Measurements from ENCODE around the gene POU6F2. TPM values are rescaled to one million over a fixed set of nuclear protein-coding genes. Genes with fewer than 3 reads are reported as not detected.

POU6F2 gene
- total RNA-seq, 1 donor: not detected

DNA sequence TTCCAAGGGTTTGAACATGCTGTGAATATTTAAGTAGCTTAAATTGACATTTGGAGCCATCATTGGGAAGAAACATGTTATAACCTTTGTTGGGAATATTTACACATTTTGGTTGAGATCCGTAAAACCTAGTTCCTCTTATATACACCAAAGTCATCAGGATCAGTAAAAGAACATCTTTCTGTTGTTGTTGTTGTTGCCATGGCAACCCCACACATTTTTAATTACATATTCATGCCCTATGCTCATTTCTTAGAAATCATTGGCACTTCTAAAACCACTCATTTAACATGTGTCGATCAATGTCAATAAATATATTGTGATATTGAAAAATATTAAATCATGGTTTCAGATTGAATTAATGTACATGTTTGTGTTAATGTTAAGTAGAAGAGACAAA, 122.6 kb downstream of the POU6F2 start:
- Histone ChIP-seq H3K27me3 (ENCODE audit: insufficient read depth, low read length) (no peaks in the 10 kb centered on the region), H3K9me3 (ENCODE audit: low read depth, low read length) (no peaks in the 10 kb centered on the region), H3K4me1 (ENCODE audit: insufficient read depth, low read length) (no peaks in the 10 kb centered on the region)

GRCh38 chr7:39102234-39102633, 124.5 kb downstream of the POU6F2 start:
- Histone ChIP-seq H3K4me3 (ENCODE audit: low read length) (no peak overlapping the region), H3K9me3 (ENCODE audit: low read depth, low read length) (no peaks in the 10 kb centered on the region), H3K4me1 (ENCODE audit: insufficient read depth, low read length) (no peaks in the 10 kb centered on the region), H3K27me3 (ENCODE audit: insufficient read depth, low read length) (no peaks in the 10 kb centered on the region)

More for the DNA sequence above, 122.6 kb downstream of the POU6F2 start:
- H3K4me3 ChIP-seq (ENCODE audit: low read length): no peak overlapping the region

GRCh38 chr7:39105720-39106119, 128.0 kb downstream of the POU6F2 start:
- H3K27me3 ChIP-seq (ENCODE audit: insufficient read depth, low read length): no peaks in the 10 kb centered on the region
- no peaks in the 10 kb centered on the region for H3K4me1 ChIP-seq (ENCODE audit: insufficient read depth, low read length)
- H3K4me3 ChIP-seq (ENCODE audit: low read length): no peak overlapping the region
- H3K9me3 ChIP-seq (ENCODE audit: low read depth, low read length): no peaks in the 10 kb centered on the region

GRCh38 chr7:39125846-39126245, 148.1 kb downstream of the POU6F2 start:
- H3K4me1 ChIP-seq (ENCODE audit: insufficient read depth, low read length): no peaks in the 10 kb centered on the region
- H3K9me3 ChIP-seq (ENCODE audit: low read depth, low read length): no peaks in the 10 kb centered on the region
- H3K4me3 ChIP-seq (ENCODE audit: low read length): no peak overlapping the region
- H3K27me3 ChIP-seq (ENCODE audit: insufficient read depth, low read length): peaks cover 3% of the 10 kb centered on the region

- H3K4me1 ChIP-seq (ENCODE audit: insufficient read depth, low read length): no peaks in the 10 kb centered on the region
- peaks cover 3% of the 10 kb centered on the region for H3K27me3 ChIP-seq (ENCODE audit: insufficient read depth, low read length)
- H3K9me3 ChIP-seq (ENCODE audit: low read depth, low read length): no peaks in the 10 kb centered on the region
- H3K4me3 ChIP-seq (ENCODE audit: low read length): no peak overlapping the region
Observed at GRCh38 chr7:39127058-39127457, 149.3 kb downstream of the POU6F2 start.

DNA sequence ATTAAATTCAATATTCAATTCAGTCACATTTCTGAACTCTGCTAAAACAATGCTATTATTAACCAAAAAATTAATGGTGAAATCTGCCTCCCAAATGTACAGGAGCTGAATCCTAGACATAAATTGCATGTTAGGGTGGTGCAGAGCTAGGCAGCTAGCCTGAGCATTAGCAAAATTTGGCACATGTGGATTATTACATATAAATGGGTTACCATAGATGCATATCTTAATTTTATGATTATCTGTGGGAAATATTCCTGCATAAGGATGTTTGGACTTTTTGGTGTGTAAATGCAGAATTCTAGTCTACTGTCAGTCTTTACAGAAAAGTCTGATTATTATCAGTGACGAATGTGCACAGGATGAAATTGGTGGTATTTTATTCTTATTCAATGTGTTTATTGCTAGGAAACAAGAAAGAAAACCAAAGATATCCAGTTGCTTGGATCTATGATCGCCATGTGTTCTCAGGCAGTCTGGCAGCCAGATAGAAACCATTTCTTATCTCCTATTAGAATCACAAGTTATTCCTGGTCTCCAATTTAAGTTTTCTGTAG, 150.7 kb downstream of the POU6F2 start:
- no peak overlapping the region for H3K4me3 ChIP-seq (ENCODE audit: low read length)
- H3K9me3 ChIP-seq (ENCODE audit: low read depth, low read length): no peaks in the 10 kb centered on the region
- H3K4me1 ChIP-seq (ENCODE audit: insufficient read depth, low read length): no peaks in the 10 kb centered on the region

GRCh38 chr7:39130274-39130673, 152.6 kb downstream of the POU6F2 start:
- Histone ChIP-seq H3K4me1 (ENCODE audit: insufficient read depth, low read length) (no peaks in the 10 kb centered on the region), H3K27me3 (ENCODE audit: insufficient read depth, low read length) (peaks cover 3% of the 10 kb centered on the region), H3K4me3 (ENCODE audit: low read length) (no peak overlapping the region), H3K9me3 (ENCODE audit: low read depth, low read length) (no peaks in the 10 kb centered on the region)

More for the DNA sequence above, 150.7 kb downstream of the POU6F2 start:
- H3K27me3 ChIP-seq (ENCODE audit: insufficient read depth, low read length): peaks cover 3% of the 10 kb centered on the region

DNA sequence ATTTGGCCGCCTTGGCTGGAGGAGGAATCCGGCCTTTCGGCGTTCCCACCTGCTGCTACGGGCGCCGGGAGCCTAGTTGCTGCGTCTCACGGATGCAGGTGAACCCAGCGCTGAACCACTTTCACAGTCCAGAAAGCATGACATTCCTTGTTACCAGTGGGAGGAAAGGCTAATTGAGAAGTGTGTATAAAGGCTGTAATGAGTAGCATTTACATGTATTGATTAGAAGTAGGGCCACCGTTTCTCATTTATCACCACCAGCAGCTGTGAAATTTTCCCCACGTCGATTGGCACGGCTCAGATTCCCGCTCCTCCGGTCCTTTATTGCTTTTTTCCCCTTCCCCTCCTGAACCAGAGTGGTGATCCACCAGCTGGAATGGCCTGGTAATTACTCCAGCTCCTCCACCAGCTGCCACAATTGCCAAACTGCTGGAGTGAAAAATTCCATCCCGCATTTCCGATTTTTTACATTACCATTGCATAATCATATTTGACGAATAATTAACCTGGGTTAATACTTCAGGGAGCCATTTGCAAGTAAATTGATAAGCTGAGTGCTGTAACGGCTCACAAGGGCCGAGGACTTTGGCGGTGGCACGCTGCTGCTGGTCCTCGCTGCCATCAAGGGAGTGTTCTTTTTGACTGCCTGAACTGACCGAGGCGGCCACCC, 153.3 kb downstream of the POU6F2 start:
- no peak overlapping the region for H3K4me3 ChIP-seq (ENCODE audit: low read length)
- H3K27me3 ChIP-seq (ENCODE audit: insufficient read depth, low read length): peaks cover 3% of the 10 kb centered on the region
- H3K9me3 ChIP-seq (ENCODE audit: low read depth, low read length): no peaks in the 10 kb centered on the region
- H3K4me1 ChIP-seq (ENCODE audit: insufficient read depth, low read length): no peaks in the 10 kb centered on the region

- no peaks in the 10 kb centered on the region for H3K9me3 ChIP-seq (ENCODE audit: low read depth, low read length)
- H3K4me3 ChIP-seq (ENCODE audit: low read length): no peak overlapping the region
- no peaks in the 10 kb centered on the region for H3K4me1 ChIP-seq (ENCODE audit: insufficient read depth, low read length)
- peaks cover 3% of the 10 kb centered on the region for H3K27me3 ChIP-seq (ENCODE audit: insufficient read depth, low read length)
Observed at GRCh38 chr7:39132306-39132705, 154.6 kb downstream of the POU6F2 start.

GRCh38 chr7:39133088-39133487, 155.4 kb downstream of the POU6F2 start:
- no peak overlapping the region for H3K4me3 ChIP-seq (ENCODE audit: low read length)
- H3K9me3 ChIP-seq (ENCODE audit: low read depth, low read length): no peaks in the 10 kb centered on the region
- H3K4me1 ChIP-seq (ENCODE audit: insufficient read depth, low read length): no peaks in the 10 kb centered on the region
- H3K27me3 ChIP-seq (ENCODE audit: insufficient read depth, low read length): peaks cover 3% of the 10 kb centered on the region

DNA sequence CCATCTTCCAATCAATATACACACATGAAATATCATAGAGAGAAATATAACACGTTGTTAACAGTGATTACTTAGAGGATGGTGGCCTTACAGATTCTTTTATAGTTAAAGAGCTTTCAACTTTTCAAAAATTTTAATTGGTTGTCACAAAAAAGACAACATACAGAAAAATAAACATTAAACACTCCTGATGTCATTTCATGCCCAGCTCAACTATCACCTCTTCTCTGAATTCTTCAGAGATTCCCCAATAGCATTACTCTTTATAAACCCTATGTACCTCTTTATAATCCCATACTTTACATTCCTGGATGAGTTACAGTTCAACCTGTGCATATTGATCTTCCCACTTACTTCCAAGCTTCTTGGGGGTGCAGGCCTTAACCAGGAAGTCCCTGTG, 159.8 kb downstream of the POU6F2 start:
- no peaks in the 10 kb centered on the region for H3K4me1 ChIP-seq (ENCODE audit: insufficient read depth, low read length)
- H3K4me3 ChIP-seq (ENCODE audit: low read length): no peak overlapping the region

GRCh38 chr7:39142750-39143149, 165.0 kb downstream of the POU6F2 start:
- H3K4me3 ChIP-seq (ENCODE audit: low read length): no peak overlapping the region
- no peaks in the 10 kb centered on the region for H3K4me1 ChIP-seq (ENCODE audit: insufficient read depth, low read length)
- no peaks in the 10 kb centered on the region for H3K27me3 ChIP-seq (ENCODE audit: insufficient read depth, low read length)
- no peaks in the 10 kb centered on the region for H3K9me3 ChIP-seq (ENCODE audit: low read depth, low read length)

More for the DNA sequence above, 159.8 kb downstream of the POU6F2 start:
- Histone ChIP-seq H3K27me3 (ENCODE audit: insufficient read depth, low read length) (no peaks in the 10 kb centered on the region), H3K9me3 (ENCODE audit: low read depth, low read length) (no peaks in the 10 kb centered on the region)

GRCh38 chr7:39144420-39144819, 166.7 kb downstream of the POU6F2 start:
- Histone ChIP-seq H3K4me3 (ENCODE audit: low read length) (no peak overlapping the region), H3K9me3 (ENCODE audit: low read depth, low read length) (no peaks in the 10 kb centered on the region), H3K27me3 (ENCODE audit: insufficient read depth, low read length) (no peaks in the 10 kb centered on the region), H3K4me1 (ENCODE audit: insufficient read depth, low read length) (no peaks in the 10 kb centered on the region)

DNA sequence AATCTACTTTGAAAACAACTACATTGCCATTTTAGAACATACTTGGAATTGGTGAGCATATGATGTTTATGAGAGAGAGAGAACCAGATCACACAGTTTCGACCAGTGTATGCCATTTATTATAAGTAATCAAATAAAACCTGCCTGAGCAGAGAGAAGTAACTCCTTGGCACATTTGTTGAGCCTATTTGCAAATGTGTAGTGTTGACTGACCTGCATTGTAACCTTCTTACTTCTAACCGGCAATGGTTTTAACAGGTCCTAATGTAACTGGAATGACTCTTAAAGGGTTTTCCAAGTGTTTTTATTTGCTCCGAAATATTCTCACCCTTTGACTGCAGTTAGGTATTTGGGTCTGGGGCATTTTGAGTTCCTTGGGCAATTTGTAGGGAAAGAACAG, 167.6 kb downstream of the POU6F2 start:
- no peaks in the 10 kb centered on the region for H3K9me3 ChIP-seq (ENCODE audit: low read depth, low read length)
- H3K27me3 ChIP-seq (ENCODE audit: insufficient read depth, low read length): no peaks in the 10 kb centered on the region
- H3K4me1 ChIP-seq (ENCODE audit: insufficient read depth, low read length): no peaks in the 10 kb centered on the region
- no peak overlapping the region for H3K4me3 ChIP-seq (ENCODE audit: low read length)

GRCh38 chr7:39145935-39146334, 168.2 kb downstream of the POU6F2 start:
- no peaks in the 10 kb centered on the region for H3K4me1 ChIP-seq (ENCODE audit: insufficient read depth, low read length)
- no peak overlapping the region for H3K4me3 ChIP-seq (ENCODE audit: low read length)
- no peaks in the 10 kb centered on the region for H3K9me3 ChIP-seq (ENCODE audit: low read depth, low read length)
- H3K27me3 ChIP-seq (ENCODE audit: insufficient read depth, low read length): no peaks in the 10 kb centered on the region

GRCh38 chr7:39152701-39153100, 175.0 kb downstream of the POU6F2 start:
- H3K27me3 ChIP-seq (ENCODE audit: insufficient read depth, low read length): no peaks in the 10 kb centered on the region
- no peaks in the 10 kb centered on the region for H3K4me1 ChIP-seq (ENCODE audit: insufficient read depth, low read length)
- no peaks in the 10 kb centered on the region for H3K9me3 ChIP-seq (ENCODE audit: low read depth, low read length)
- no peak overlapping the region for H3K4me3 ChIP-seq (ENCODE audit: low read length)

Measured in mononuclear cell (primary cell).